GM15510 (cell line): ENCODE data around the gene ARMH1.

Experiments
- POLR2A ChIP-seq: IDR thresholded peaks from 3 replicates; pipeline ENCODE4 v1.6.1; 2011; ENCODE audit warnings: borderline replicate concordance; ENCODE audit not compliant: insufficient read length; ENCODE audit errors: extremely low read depth

The ARMH1 gene

GRCh38 chr1:44739307-44740178, 65.0 kb downstream of the ARMH1 start, which contains the start of gene KIF2C:
Gene KIF2C (plus strand): TSS chr1:44739837. CDS start chr1:44739933, 96 bp downstream.
- peak; percentile 97 for TF ChIP-seq POLR2A

- TF ChIP-seq POLR2A: no peak
These were observed 65.7 kb downstream of the ARMH1 start for GRCh38 chr1:44740179-44740617.

- no peak for TF ChIP-seq POLR2A
These were observed 68.7 kb downstream of the ARMH1 start for GRCh38 chr1:44743211-44743610.

GRCh38 chr1:44747878-44748277, 73.4 kb downstream of the ARMH1 start:
- no peak for TF ChIP-seq POLR2A

GRCh38 chr1:44757420-44757819, 82.9 kb downstream of the ARMH1 start:
- TF ChIP-seq POLR2A: no peak

- no peak for TF ChIP-seq POLR2A
These were observed 84.6 kb downstream of the ARMH1 start for GRCh38 chr1:44759077-44759476.

- no peak for TF ChIP-seq POLR2A
These were observed 86.4 kb downstream of the ARMH1 start for GRCh38 chr1:44760876-44761275.
